Mesenchymal stem cell (in vitro differentiated cells and primary cell): Measurements from ENCODE around the gene C22orf39.

Experiments used
- DNase-seq: peaks from one replicate; pipeline ENCODE4 v3.0.0-alpha.2; 2013
- H2AFZ ChIP-seq: one replicate; pipeline ENCODE4 v1.6.1; 2013; ENCODE audit warnings: low read depth, mild to moderate bottlenecking, control low read depth, inconsistent platforms, low read length, moderate library complexity
- H2AK5ac ChIP-seq: 2 replicates; pipeline ENCODE4 v1.6.1; 2013; ENCODE audit warnings: low read length, moderate library complexity, mild to moderate bottlenecking, inconsistent platforms; ENCODE audit not compliant: severe bottlenecking
- H2BK120ac ChIP-seq: one replicate; pipeline ENCODE4 v1.6.1; 2013; ENCODE audit warnings: low read depth, mild to moderate bottlenecking, inconsistent platforms, low read length, moderate library complexity
- H2BK12ac ChIP-seq, 2 experiments: one replicate each; pipeline ENCODE4 v1.6.1; 2013; ENCODE audit warnings: inconsistent platforms in 2 of 2, low read length in 2 of 2, mild to moderate bottlenecking in 2 of 2, moderate library complexity in 2 of 2, control low read depth in 1 of 2
- H2BK15ac ChIP-seq: one replicate; pipeline ENCODE4 v1.6.1; 2013; ENCODE audit warnings: mild to moderate bottlenecking, low read depth, inconsistent platforms; ENCODE audit not compliant: poor library complexity, severe bottlenecking
- H2BK5ac ChIP-seq: 2 replicates; pipeline ENCODE4 v1.6.1; 2013; ENCODE audit warnings: low read depth, mild to moderate bottlenecking, low read length, control low read depth, inconsistent platforms; ENCODE audit not compliant: poor library complexity, severe bottlenecking
- H3K14ac ChIP-seq, 2 experiments: one replicate each; pipeline ENCODE4 v1.6.1; 2013; ENCODE audit warnings: inconsistent platforms in 2 of 2, low read length in 2 of 2, control low read depth in 1 of 2, mild to moderate bottlenecking in 1 of 2, moderate library complexity in 1 of 2
- H3K18ac ChIP-seq, 2 experiments: one replicate each; pipeline ENCODE4 v1.6.1; 2013; ENCODE audit warnings: inconsistent platforms in 2 of 2, low read length in 2 of 2, control low read depth in 1 of 2, low read depth in 1 of 2, mild to moderate bottlenecking in 1 of 2
- H3K23ac ChIP-seq, 2 experiments: one replicate each; pipeline ENCODE4 v1.6.1; 2013; ENCODE audit warnings: inconsistent platforms in 2 of 2, low read length in 2 of 2, mild to moderate bottlenecking in 2 of 2, moderate library complexity in 2 of 2, control low read depth in 1 of 2
- H3K27ac ChIP-seq: 2 replicates; pipeline ENCODE4 v1.5.1; 2013; ENCODE audit warnings: mild to moderate bottlenecking, moderate library complexity, low read length, control low read depth, inconsistent platforms; ENCODE audit not compliant: poor library complexity, severe bottlenecking
- H3K27me3 ChIP-seq, 2 experiments: 2 replicates each; pipeline versions ENCODE4 v1.6.1 to v1.7.0; 2013; ENCODE audit warnings: low read length in 2 of 2, mild to moderate bottlenecking in 2 of 2, moderate library complexity in 2 of 2, control low read depth in 1 of 2, inconsistent platforms in 1 of 2; ENCODE audit not compliant: control insufficient read depth in 1 of 2, insufficient read depth in 1 of 2
- H3K36me3 ChIP-seq, 2 experiments: 2 replicates each; pipeline versions ENCODE4 v1.6.1 to v1.7.0; 2013; ENCODE audit warnings: low read length in 2 of 2, control low read depth in 1 of 2, inconsistent platforms in 1 of 2, low read depth in 1 of 2, mild to moderate bottlenecking in 1 of 2; ENCODE audit not compliant: insufficient read depth in 2 of 2, control insufficient read depth in 1 of 2
- H3K4ac ChIP-seq, 2 experiments: one replicate each; pipeline ENCODE4 v1.6.1; 2013; ENCODE audit warnings: inconsistent platforms in 2 of 2, low read length in 2 of 2, mild to moderate bottlenecking in 2 of 2, moderate library complexity in 2 of 2, control low read depth in 1 of 2, low read depth in 1 of 2
- H3K4me1 ChIP-seq: 2 replicates; pipeline ENCODE4 v1.6.1; 2013; ENCODE audit warnings: low read depth, low read length, control low read depth; ENCODE audit not compliant: control insufficient read depth, insufficient read depth
- H3K4me2 ChIP-seq: 2 replicates; pipeline ENCODE4 v1.6.1; 2013; ENCODE audit warnings: low read length, mild to moderate bottlenecking, inconsistent platforms; ENCODE audit not compliant: poor library complexity, severe bottlenecking
- H3K4me3 ChIP-seq, 2 experiments: 2 replicates each; pipeline versions ENCODE4 v1.5.1 to v1.7.0; 2013; ENCODE audit warnings: low read length in 2 of 2, mild to moderate bottlenecking in 2 of 2, control low read depth in 1 of 2, low read depth in 1 of 2; ENCODE audit not compliant: insufficient read depth in 1 of 2
- H3K79me1 ChIP-seq: replicated peaks from 2 replicates; pipeline ENCODE4 v1.6.1; 2013; ENCODE audit warnings: mild to moderate bottlenecking, control low read depth, low read length, inconsistent platforms; ENCODE audit not compliant: poor library complexity, severe bottlenecking
- H3K9ac ChIP-seq: 2 replicates; pipeline ENCODE4 v1.7.0; 2013; ENCODE audit warnings: mild to moderate bottlenecking, low read length, moderate library complexity
- H3K9me3 ChIP-seq: 2 replicates; pipeline ENCODE4 v1.7.0; 2013; ENCODE audit warnings: mild to moderate bottlenecking, low read length; ENCODE audit not compliant: control insufficient read depth
- H4K8ac ChIP-seq: one replicate; pipeline ENCODE4 v1.6.1; 2013; ENCODE audit warnings: inconsistent platforms, mild to moderate bottlenecking, low read length, moderate library complexity
- H4K91ac ChIP-seq: one replicate; pipeline ENCODE4 v1.6.1; 2013; ENCODE audit warnings: mild to moderate bottlenecking, low read length, inconsistent platforms
- WGBS: methylation state at CpG from one replicate; pipeline ENCODE4 v1.1.7; 2013; ENCODE audit warnings: mixed read lengths; 5-methylcytosine and 5-hydroxymethylcytosine counted together

Gene C22orf39

DNA sequence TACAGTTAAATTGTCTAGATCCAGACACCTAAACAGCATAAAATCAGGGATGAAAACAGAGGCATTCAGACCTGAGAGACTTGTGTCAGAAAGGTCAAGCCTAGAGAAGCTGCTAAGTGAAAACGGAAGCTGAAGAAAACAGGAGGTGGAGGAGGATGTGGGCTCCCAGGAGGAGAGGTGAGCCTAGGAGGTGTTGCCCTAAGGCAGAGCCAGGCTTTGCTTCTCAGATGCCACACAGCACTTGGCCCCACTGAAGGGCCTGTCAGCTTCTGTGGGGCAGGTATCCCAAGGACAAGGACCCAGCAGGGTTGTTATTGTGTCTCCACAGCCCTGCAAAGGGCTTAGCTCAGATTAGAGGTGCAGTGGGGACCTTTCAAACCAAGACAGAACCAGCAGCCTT lies 17.0 kb upstream of the C22orf39 start:
- Histone ChIP-seq H3K27me3 (no peaks in the 10 kb centered on the region), H2BK15ac (no peak overlapping the region), H3K27ac (no peak overlapping the region), H2AFZ (no peak overlapping the region), H2AK5ac (no peak overlapping the region), H3K23ac (no peak overlapping the region), H2BK120ac (no peak overlapping the region), H3K4me1 (no peaks in the 10 kb centered on the region), H3K4me2 (no peak overlapping the region), H3K79me1 (peaks cover 34% of the 10 kb centered on the region), H3K4ac (no peak overlapping the region), H4K91ac (no peak overlapping the region), H4K8ac (no peak overlapping the region), H2BK12ac (peak overlapping the region in 1 of 2 experiments; percentile 45), H3K4me3 (no peak overlapping the region), H3K9ac (peak overlapping the region; percentile 64), H3K18ac (no peak overlapping the region), H2BK5ac (no peak overlapping the region), H3K14ac (no peak overlapping the region), H3K36me3 (peaks cover 58 to 92% of the 10 kb centered on the region in 2 experiments), H3K9me3 (no peaks in the 10 kb centered on the region)
- no peak for DNase-seq
- 83% methylated on average over 1 of the region's 1 CpG for WGBS

DNA sequence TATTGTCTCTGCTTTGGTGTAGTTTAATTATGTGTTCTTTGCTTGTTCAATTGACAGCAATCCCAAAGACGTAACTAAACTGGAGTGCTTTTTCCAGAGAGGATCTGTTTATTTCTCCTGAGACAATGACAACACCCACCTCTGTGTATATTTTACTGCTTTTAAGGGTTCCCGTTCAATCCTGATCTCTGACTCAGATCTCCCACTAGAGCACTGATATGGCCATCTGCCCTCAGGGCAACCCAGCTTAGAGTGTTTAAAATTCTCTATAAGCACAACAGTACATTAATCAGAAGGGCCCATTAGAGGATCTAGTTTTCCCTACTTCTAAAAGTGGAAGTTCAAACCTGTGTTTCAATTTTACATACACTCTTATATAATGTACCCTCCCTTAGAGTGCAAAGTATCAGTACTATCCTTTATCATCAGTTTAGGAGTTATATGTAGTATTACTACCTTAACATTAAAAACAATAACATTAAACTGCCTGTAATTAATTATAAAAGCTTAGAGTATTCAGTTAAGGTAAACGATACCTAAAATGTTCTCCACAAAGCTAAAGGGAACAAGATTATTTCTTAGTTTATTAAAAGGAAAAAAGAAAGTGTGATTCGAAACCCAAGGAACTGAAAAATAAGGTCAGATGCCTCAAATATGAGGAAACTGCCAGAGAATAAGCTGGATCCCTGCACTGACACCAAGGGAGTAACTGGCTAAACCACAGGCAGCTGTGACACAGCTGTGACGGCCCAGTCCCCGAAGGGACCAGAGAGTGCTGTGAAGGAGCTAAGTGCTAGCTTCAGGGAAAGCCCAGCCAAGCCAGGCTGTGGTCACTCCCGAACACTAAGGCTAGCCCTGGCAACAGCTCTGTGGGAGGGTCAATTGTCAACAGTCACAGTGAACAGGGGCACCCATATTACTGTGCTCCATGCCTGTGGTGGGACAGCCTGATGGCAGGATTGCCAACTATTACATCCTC lies 16.3 kb upstream of the C22orf39 start:
- H2BK12ac ChIP-seq = no peak overlapping the region
- peak; percentile 88 for DNase-seq
- 48% methylated on average over 6 of the region's 7 CpGs for WGBS
- H3K4me2 ChIP-seq = no peak overlapping the region
- peaks cover 54 to 91% of the 10 kb centered on the region in 2 experiments for H3K36me3 ChIP-seq
- H2BK15ac ChIP-seq = no peak overlapping the region
- peak overlapping the region; percentile 43 for H4K91ac ChIP-seq
- H2BK120ac ChIP-seq = no peak overlapping the region
- no peak overlapping the region for H2BK5ac ChIP-seq
- H3K4ac ChIP-seq = no peak overlapping the region
- no peak overlapping the region for H3K4me3 ChIP-seq
- H2AK5ac ChIP-seq = no peak overlapping the region
- peaks cover 27% of the 10 kb centered on the region for H3K79me1 ChIP-seq
- H3K9me3 ChIP-seq = no peaks in the 10 kb centered on the region
- H3K9ac ChIP-seq = peak overlapping the region; percentile 64
- no peak overlapping the region for H3K14ac ChIP-seq
- no peaks in the 10 kb centered on the region for H3K4me1 ChIP-seq
- no peak overlapping the region for H2AFZ ChIP-seq
- no peak overlapping the region for H3K18ac ChIP-seq
- H3K27me3 ChIP-seq = no peaks in the 10 kb centered on the region
- no peak overlapping the region for H3K27ac ChIP-seq
- H4K8ac ChIP-seq = no peak overlapping the region
- no peak overlapping the region for H3K23ac ChIP-seq

DNA sequence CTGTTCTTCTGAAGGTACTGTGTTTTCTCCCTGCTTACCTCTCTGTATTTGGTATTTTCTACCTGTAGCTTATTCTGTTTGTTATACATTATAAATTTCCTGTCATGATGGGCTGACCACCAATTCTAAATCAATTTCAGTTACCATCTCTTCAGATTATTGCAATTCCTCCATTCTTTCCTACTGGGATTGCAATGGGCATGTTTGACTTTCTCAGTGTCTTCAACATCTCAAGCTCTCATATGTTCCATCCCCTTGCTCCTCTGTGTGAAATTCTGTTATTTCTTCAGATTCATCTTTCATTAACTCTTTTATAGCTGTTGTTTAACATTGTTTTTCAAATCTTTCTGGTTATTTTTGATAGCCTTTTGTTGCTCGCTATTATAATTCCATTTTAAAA lies 15.5 kb upstream of the C22orf39 start:
- DNase-seq = no peak

DNA sequence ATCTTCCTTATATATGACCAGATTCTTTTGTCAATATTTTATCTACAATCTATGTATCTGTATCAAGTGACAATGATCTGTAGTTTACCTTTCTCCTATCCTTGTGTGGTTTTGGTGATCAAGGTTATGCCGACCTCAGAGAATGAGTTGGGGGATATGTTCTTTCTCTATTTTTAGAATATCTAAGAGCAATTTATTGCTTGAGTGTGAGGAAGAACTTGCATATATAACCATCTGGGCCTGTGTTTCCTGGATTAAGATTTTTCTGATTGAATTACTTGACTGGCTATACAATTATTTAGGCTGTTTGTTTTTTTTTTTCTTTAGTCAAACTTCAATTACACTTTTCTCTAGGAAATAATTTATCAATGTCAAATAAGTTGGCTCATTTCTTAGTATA lies 14.0 kb upstream of the C22orf39 start:
- H2BK12ac ChIP-seq = no peak overlapping the region
- no peaks in the 10 kb centered on the region for H3K9me3 ChIP-seq
- H3K18ac ChIP-seq = no peak overlapping the region
- no peak overlapping the region for H2AFZ ChIP-seq
- peaks cover 19% of the 10 kb centered on the region for H3K79me1 ChIP-seq
- no peak overlapping the region for H2AK5ac ChIP-seq
- H3K4ac ChIP-seq = no peak overlapping the region
- no peak overlapping the region for H3K4me2 ChIP-seq
- H3K23ac ChIP-seq = no peak overlapping the region
- no peaks in the 10 kb centered on the region for H3K27me3 ChIP-seq
- 100% methylated on average over 1 of the region's 1 CpG for WGBS
- H3K4me3 ChIP-seq = no peak overlapping the region
- no peak for DNase-seq
- H3K27ac ChIP-seq = no peak overlapping the region
- H3K36me3 ChIP-seq = peaks cover 47 to 86% of the 10 kb centered on the region in 2 experiments
- no peak overlapping the region for H2BK15ac ChIP-seq
- H3K4me1 ChIP-seq = no peaks in the 10 kb centered on the region
- no peak overlapping the region for H3K9ac ChIP-seq
- no peak overlapping the region for H3K14ac ChIP-seq
- no peak overlapping the region for H2BK5ac ChIP-seq
- H4K8ac ChIP-seq = no peak overlapping the region
- H4K91ac ChIP-seq = no peak overlapping the region
- no peak overlapping the region for H2BK120ac ChIP-seq

More for the DNA sequence above, 15.5 kb upstream of the C22orf39 start:
- H2BK5ac ChIP-seq = no peak overlapping the region
- no peak overlapping the region for H3K23ac ChIP-seq
- H3K4me3 ChIP-seq = no peak overlapping the region
- H3K4ac ChIP-seq = no peak overlapping the region
- H3K9me3 ChIP-seq = no peaks in the 10 kb centered on the region
- no CpG with 5 or more reads among the region's 1 CpG for WGBS
- no peak overlapping the region for H3K14ac ChIP-seq
- no peaks in the 10 kb centered on the region for H3K27me3 ChIP-seq
- no peak overlapping the region for H3K4me2 ChIP-seq
- no peak overlapping the region for H2BK15ac ChIP-seq
- H2AFZ ChIP-seq = no peak overlapping the region
- no peak overlapping the region for H2AK5ac ChIP-seq
- H2BK120ac ChIP-seq = no peak overlapping the region
- H4K91ac ChIP-seq = no peak overlapping the region
- H3K9ac ChIP-seq = peak overlapping the region; percentile 64
- peaks cover 49 to 89% of the 10 kb centered on the region in 2 experiments for H3K36me3 ChIP-seq
- H3K4me1 ChIP-seq = no peaks in the 10 kb centered on the region
- H3K27ac ChIP-seq = no peak overlapping the region
- H3K79me1 ChIP-seq = peaks cover 22% of the 10 kb centered on the region
- no peak overlapping the region for H4K8ac ChIP-seq
- no peak overlapping the region for H3K18ac ChIP-seq
- H2BK12ac ChIP-seq = no peak overlapping the region
